ENCODE measurements around the gene SERPING1.

Gene SERPING1

GRCh38 chr11:57663975-57664374, 66.5 kb downstream of the SERPING1 start:
- H3K27me3 ChIP-seq (ENCODE audit: insufficient read depth, poor library complexity, severe bottlenecking), result no peaks in the 10 kb centered on the region
- no peak for TF ChIP-seq POLR2AphosphoS5 (IDR thresholded peaks at IDR 0.05; ENCODE audit: low read depth)
- TF ChIP-seq SPI1 (IDR thresholded peaks at IDR 0.05; ENCODE audit: borderline replicate concordance, low read depth), result no peak
- TF ChIP-seq CTCF (IDR thresholded peaks at IDR 0.05; ENCODE audit: insufficient read depth, low read length), result no peak
- no peak for TF ChIP-seq GABPA (IDR thresholded peaks at IDR 0.05; ENCODE audit: low read depth)
- TF ChIP-seq REST (IDR thresholded peaks at IDR 0.05; ENCODE audit: insufficient replicate concordance, low read depth), result no peak
- H3K27ac ChIP-seq (replicated peaks), result no peak overlapping the region

More at GRCh38 chr11:57663975-57664374, 66.5 kb downstream of the SERPING1 start:
- no peak for DNase-seq (ENCODE audit: low read depth in 1 of 2, low spot score in 1 of 2)
- H3K4me3 ChIP-seq (replicated peaks; ENCODE audit: insufficient read depth, low read length), result no peak overlapping the region

Small RNA genes within 50 kb of the gene (microRNA-seq; reads per million reads assigned to microRNA genes)
- 2.1 reads per million for gene MIR130A

Measured in HL-60 (cell line).